H1 (cell line): ENCODE data around the gene MFNG. TPM values are rescaled to one million over a fixed set of nuclear protein-coding genes. Genes with fewer than 3 reads are reported as not detected.

ENCODE experiments used
- CTCF ChIA-PET: fragments of 300-600 bp; sonication (Branson Sonifier 250); formaldehyde crosslinking; loops from one replicate; lab custom pipeline; 2021; ENCODE audit not compliant: partially characterized antibody; lab: Charles Lee
- POLR2A ChIA-PET: fragments of 300-600 bp; sonication (Branson Sonifier 250); formaldehyde crosslinking; loops from one replicate; lab custom pipeline; 2021; ENCODE audit warnings: inconsistent platforms; ENCODE audit not compliant: partially characterized antibody; lab: Charles Lee
- DNase-seq, 2 experiments: peaks; one replicate each; pipeline versions ENCODE4 v3.0.0 to v3.0.0-alpha.2; 2010 to 2022; ENCODE audit warnings: low spot score in 2 of 2, low read depth in 1 of 2, mixed read lengths in 1 of 2
- FAIRE-seq: peaks from 2 replicates; lab custom pipeline; 2011; peaks lifted over from hg19 to GRCh38; lab: Jason Lieb, UNC
- H2AFZ ChIP-seq: 2 replicates; pipeline ENCODE4 v1.8.1; 2012; ENCODE audit warnings: low read length, inconsistent platforms
- H2AK5ac ChIP-seq: 2 replicates; pipeline ENCODE4 v1.6.1; 2013; ENCODE audit warnings: low read depth, low read length
- H2BK120ac ChIP-seq: replicated peaks from 2 replicates; pipeline ENCODE3; 2013; ENCODE audit warnings: low read depth, low read length, inconsistent platforms
- H2BK12ac ChIP-seq: 2 replicates; pipeline ENCODE4 v1.6.1; 2013; ENCODE audit warnings: low read depth, low read length
- H2BK15ac ChIP-seq: 2 replicates; pipeline ENCODE4 v1.6.1; 2013; ENCODE audit warnings: low read length
- H2BK20ac ChIP-seq: 2 replicates; pipeline ENCODE4 v1.6.1; 2013; ENCODE audit warnings: low read length
- H2BK5ac ChIP-seq: 2 replicates; pipeline ENCODE4 v1.6.1; 2013; ENCODE audit warnings: low read depth, low read length
- H3K14ac ChIP-seq: 2 replicates; pipeline ENCODE4 v1.6.1; 2013; ENCODE audit warnings: inconsistent platforms; ENCODE audit not compliant: insufficient read length
- H3K18ac ChIP-seq: 2 replicates; pipeline ENCODE4 v1.6.1; 2013; ENCODE audit warnings: low read length; ENCODE audit errors: extremely low read depth
- H3K23ac ChIP-seq: 2 replicates; pipeline ENCODE4 v1.6.1; 2013; ENCODE audit warnings: inconsistent platforms; ENCODE audit not compliant: insufficient read length
- H3K23me2 ChIP-seq: 2 replicates; pipeline ENCODE4 v1.6.1; 2013; ENCODE audit warnings: low read depth, low read length
- H3K27ac ChIP-seq: 2 replicates; pipeline ENCODE4 v1.6.1; 2011; ENCODE audit warnings: low read depth, low read length, inconsistent platforms
- H3K27me3 ChIP-seq, 4 experiments: replicated peaks in 1 of 4; 1 replicate in 1 of 4; 2 replicates in 3 of 4; pipeline versions ENCODE4 v1.6.1 to v1.8.1; 2011 to 2013; ENCODE audit warnings: low read length in 3 of 4, mild to moderate bottlenecking in 3 of 4, inconsistent platforms in 2 of 4, mixed read lengths in 2 of 4, moderate library complexity in 1 of 4; ENCODE audit not compliant: control insufficient read depth in 3 of 4, insufficient read depth in 3 of 4; ENCODE audit errors: extremely low read depth in 1 of 4
- H3K36me3 ChIP-seq, 4 experiments: 2 replicates each; pipeline versions ENCODE4 v1.6.1 to v1.8.1; 2011 to 2013; ENCODE audit warnings: mild to moderate bottlenecking in 4 of 4, low read length in 3 of 4, moderate library complexity in 2 of 4, control low read depth in 1 of 4, inconsistent platforms in 1 of 4; ENCODE audit not compliant: insufficient read depth in 4 of 4, control insufficient read depth in 2 of 4
- H3K4ac ChIP-seq: replicated peaks from 2 replicates; pipeline ENCODE3; 2013; ENCODE audit warnings: low read length, low read depth, mixed read lengths, inconsistent platforms; ENCODE audit not compliant: insufficient read length
- H3K4me1 ChIP-seq, 4 experiments: replicated peaks in 1 of 4; 1 replicate in 1 of 4; 2 replicates in 3 of 4; pipeline versions ENCODE4 v1.6.1 to v1.8.1; 2011 to 2013; ENCODE audit warnings: low read length in 3 of 4, inconsistent platforms in 2 of 4, mixed read lengths in 1 of 4; ENCODE audit not compliant: insufficient read depth in 4 of 4, control insufficient read depth in 3 of 4
- H3K4me2 ChIP-seq, 2 experiments: 2 replicates each; pipeline versions ENCODE4 v1.6.1 to v1.8.1; 2011 to 2013; ENCODE audit warnings: low read depth in 2 of 2, low read length in 2 of 2, control low read depth in 1 of 2, inconsistent platforms in 1 of 2, mild to moderate bottlenecking in 1 of 2; ENCODE audit not compliant: insufficient read depth in 1 of 2
- H3K4me3 ChIP-seq, 4 experiments: fragments of 200-600, 300-600 bp in 1 of 4; sonication (generic), shearing (Covaris generic), sonication (Bioruptor Twin) in 1 of 4; 2 replicates each; pipeline versions ENCODE4 v1.5.1 to v1.8.1; 2011 to 2016; ENCODE audit warnings: low read length in 4 of 4, low read depth in 3 of 4, control low read depth in 2 of 4, inconsistent platforms in 2 of 4, mild to moderate bottlenecking in 2 of 4, mixed read lengths in 1 of 4, moderate library complexity in 1 of 4; ENCODE audit not compliant: insufficient read depth in 2 of 4; ENCODE audit errors: extremely low read depth in 1 of 4
- H3K56ac ChIP-seq: replicated peaks from 2 replicates; pipeline ENCODE3; 2013; ENCODE audit warnings: low read depth, mild to moderate bottlenecking, mixed read lengths, low read length, inconsistent platforms; ENCODE audit not compliant: insufficient read length
- H3K79me1 ChIP-seq: 2 replicates; pipeline ENCODE4 v1.6.1; 2013; ENCODE audit warnings: low read depth, low read length, control low read depth
- H3K79me2 ChIP-seq, 2 experiments: 2 replicates each; pipeline versions ENCODE4 v1.6.1 to v1.8.1; 2012 to 2013; ENCODE audit warnings: low read length in 2 of 2, mild to moderate bottlenecking in 2 of 2, inconsistent platforms in 1 of 2; ENCODE audit not compliant: insufficient read depth in 2 of 2, control insufficient read depth in 1 of 2
- H3K9ac ChIP-seq, 4 experiments: replicated peaks in 1 of 4; 1 replicate in 1 of 4; 2 replicates in 3 of 4; pipeline versions ENCODE4 v1.6.1 to v1.8.1; 2011 to 2013; ENCODE audit warnings: low read depth in 3 of 4, low read length in 3 of 4, control low read depth in 2 of 4, mild to moderate bottlenecking in 2 of 4, moderate library complexity in 2 of 4, inconsistent platforms in 1 of 4; ENCODE audit errors: extremely low read depth in 1 of 4
- H3K9me3 ChIP-seq, 2 experiments: 2 replicates each; pipeline versions ENCODE4 v1.6.1 to v1.8.1; 2012 to 2013; ENCODE audit warnings: mild to moderate bottlenecking in 2 of 2, moderate library complexity in 2 of 2, control low read depth in 1 of 2, inconsistent platforms in 1 of 2, low read depth in 1 of 2, low read length in 1 of 2, mixed read lengths in 1 of 2; ENCODE audit not compliant: insufficient read depth in 2 of 2
- H4K20me1 ChIP-seq, 2 experiments: replicated peaks in 1 of 2; 2 replicates each; pipeline versions ENCODE3 to v1.8.1; 2011 to 2013; ENCODE audit warnings: inconsistent platforms in 2 of 2, low read length in 2 of 2, mild to moderate bottlenecking in 1 of 2; ENCODE audit not compliant: insufficient read depth in 2 of 2, control insufficient read depth in 1 of 2
- H4K5ac ChIP-seq: 2 replicates; pipeline ENCODE4 v1.6.1; 2013; ENCODE audit warnings: low read length, low read depth, mixed read lengths, inconsistent platforms; ENCODE audit not compliant: insufficient read length
- H4K8ac ChIP-seq: 2 replicates; pipeline ENCODE4 v1.8.0; 2013; ENCODE audit warnings: mild to moderate bottlenecking, moderate library complexity, low read length, inconsistent platforms; ENCODE audit not compliant: insufficient read depth; ENCODE audit errors: extremely low read depth
- H4K91ac ChIP-seq: replicated peaks from 2 replicates; pipeline ENCODE3; 2013; ENCODE audit warnings: low read length, mixed read lengths, inconsistent platforms; ENCODE audit not compliant: insufficient read length
- CREB1 ChIP-seq: IDR thresholded peaks from 2 replicates; pipeline ENCODE4 v1.6.1; 2012; ENCODE audit warnings: inconsistent platforms
- E2F6 ChIP-seq: IDR thresholded peaks from 2 replicates; pipeline ENCODE4 v1.6.1; 2012; ENCODE audit warnings: inconsistent platforms
- SIX5 ChIP-seq: IDR thresholded peaks from 2 replicates; pipeline ENCODE4 v1.6.1; 2011; ENCODE audit warnings: mild to moderate bottlenecking, low read depth, low read length
- TCF12 ChIP-seq: IDR thresholded peaks from 2 replicates; pipeline ENCODE4 v1.6.1; 2011; ENCODE audit warnings: low read depth, mild to moderate bottlenecking, low read length
- WGBS, 2 experiments: shearing (Covaris generic) in 1 of 2; methylation state at CpG; one replicate each; pipeline versions ENCODE4 v1.1.6 to v1.1.7; 2013 to 2015; ENCODE audit warnings: low lambda C conversion rate in 2 of 2, mixed read lengths in 2 of 2, inconsistent platforms in 1 of 2, low coverage in 1 of 2, missing lambda C conversion rate in 1 of 2; ENCODE audit not compliant: insufficient replicate concordance in 2 of 2, insufficient coverage in 1 of 2, insufficient read length in 1 of 2; ENCODE audit errors: extremely low coverage in 1 of 2, missing lambda C conversion rate in 1 of 2; 5-methylcytosine and 5-hydroxymethylcytosine counted together
- polyA plus RNA-seq, 7 experiments: library from polyadenylated mRNA; depleted of rRNA in 3 of 7; stranded (reverse) in 5 of 7; unstranded in 2 of 7; fragments of >200 nt in 5 of 7; fragments of 200-250 nt in 2 of 7; gene quantifications; 1 replicate in 5 of 7; 2 replicates in 1 of 7; 4 replicates in 1 of 7; pipeline versions ENCODE4 v1.2.1 to v1.2.3, GENCODE V29; 2011 to 2013; ENCODE audit warnings: missing spikeins in 2 of 7, mixed read lengths in 2 of 7
- total RNA-seq: library from RNA; stranded (reverse); fragmentation: NEBNext Ultra II Directional; extraction: Animal tissue kit (Norgen Biotek cat#: 25700); gene quantifications from 2 replicates; pipeline ENCODE4 v1.2.1, GENCODE V29; 2021

Gene MFNG
- total and polyA plus RNA-seq, 2 of the 8 experiments (the other 6 are each of a cell fraction or from before 2014, with no cell fraction given) = 1.7 to 5.5 TPM

GRCh38 chr22:37504964-37505363 lies 18.8 kb upstream of the MFNG start:
- DNase-seq (no peak), FAIRE-seq (no peak)
- 83% methylated on average over 4 of the region's 4 CpGs; no CpG with 5 or more reads in 1 of the 2 experiments for WGBS, 2 experiments
- H3K56ac ChIP-seq = no peak overlapping the region
- no peaks in the 10 kb centered on the region for H3K79me2 ChIP-seq
- no peak overlapping the region for H3K4me2 ChIP-seq
- no peak overlapping the region for H3K4me3 ChIP-seq
- no peaks in the 10 kb centered on the region for H3K9me3 ChIP-seq
- H2BK20ac ChIP-seq = no peak overlapping the region
- no peak overlapping the region for H4K5ac ChIP-seq
- ChIA-PET CTCF (interaction anchor here (0.7 to 7.3 kb wide), 8 partner anchors 8 to 57 kb away, joined by 3 to 45 read pairs (median 4); partner anchors contain the start of gene MFNG), POLR2A (interaction anchor here (0.6 kb wide), 1 partner anchor 114 kb away, joined by 3 read pairs; no protein-coding TSS in a partner anchor)
- no peak overlapping the region for H2BK5ac ChIP-seq
- no peak overlapping the region for H2BK120ac ChIP-seq
- H3K23ac ChIP-seq = no peak overlapping the region
- no peaks in the 10 kb centered on the region; a peak in 2 of 8 replicates for H3K36me3 ChIP-seq
- no peak overlapping the region for H2AFZ ChIP-seq
- H3K4me1 ChIP-seq = peaks cover 0 to 14% (median 8%) of the 10 kb centered on the region in 4 experiments; a peak in 5 of 7 replicates
- no peak overlapping the region for H3K27ac ChIP-seq
- no peak overlapping the region for H4K91ac ChIP-seq
- no peak overlapping the region for H2BK12ac ChIP-seq
- H3K27me3 ChIP-seq = no peaks in the 10 kb centered on the region; a peak in 1 of 7 replicates
- no peak overlapping the region for H3K9ac ChIP-seq
- H3K18ac ChIP-seq = no peak overlapping the region
- no peak overlapping the region for H2AK5ac ChIP-seq
- H3K4ac ChIP-seq = no peak overlapping the region
- no peak overlapping the region for H4K8ac ChIP-seq
- TF ChIP-seq SIX5 = no peak
- no peak for TF ChIP-seq CREB1
- no peak for TF ChIP-seq TCF12
- no peak for TF ChIP-seq E2F6
- H4K20me1 ChIP-seq = no peaks in the 10 kb centered on the region
- H3K14ac ChIP-seq = no peak overlapping the region
- no peaks in the 10 kb centered on the region for H3K79me1 ChIP-seq
- H3K23me2 ChIP-seq = no peaks in the 10 kb centered on the region
- H2BK15ac ChIP-seq = no peak overlapping the region
